ENCODE measurements around the gene CCNK.

DNA sequence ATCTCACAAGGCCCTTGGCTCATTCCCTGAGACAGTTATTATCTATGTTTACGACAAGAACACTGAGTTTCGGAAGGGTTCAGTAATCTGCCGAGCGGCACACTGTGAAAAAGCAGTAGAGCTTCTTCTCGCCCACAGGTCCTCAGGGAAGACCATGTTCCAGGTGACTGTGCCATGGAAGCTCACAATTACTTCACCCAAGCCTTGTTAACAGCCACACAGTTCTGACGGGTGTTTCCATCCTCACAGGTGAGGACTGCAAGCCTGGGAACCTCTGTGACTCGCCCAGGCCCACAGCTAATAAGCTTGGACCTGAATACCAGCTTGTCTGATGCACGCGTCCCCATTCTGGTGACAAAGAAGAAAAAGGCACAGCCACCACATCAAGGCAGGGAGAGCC lies 15.9 kb upstream of the CCNK start:
- no peak for TF ChIP-seq POLR2A (IDR thresholded peaks at IDR 0.05)
- TF ChIP-seq, protein P1, sequence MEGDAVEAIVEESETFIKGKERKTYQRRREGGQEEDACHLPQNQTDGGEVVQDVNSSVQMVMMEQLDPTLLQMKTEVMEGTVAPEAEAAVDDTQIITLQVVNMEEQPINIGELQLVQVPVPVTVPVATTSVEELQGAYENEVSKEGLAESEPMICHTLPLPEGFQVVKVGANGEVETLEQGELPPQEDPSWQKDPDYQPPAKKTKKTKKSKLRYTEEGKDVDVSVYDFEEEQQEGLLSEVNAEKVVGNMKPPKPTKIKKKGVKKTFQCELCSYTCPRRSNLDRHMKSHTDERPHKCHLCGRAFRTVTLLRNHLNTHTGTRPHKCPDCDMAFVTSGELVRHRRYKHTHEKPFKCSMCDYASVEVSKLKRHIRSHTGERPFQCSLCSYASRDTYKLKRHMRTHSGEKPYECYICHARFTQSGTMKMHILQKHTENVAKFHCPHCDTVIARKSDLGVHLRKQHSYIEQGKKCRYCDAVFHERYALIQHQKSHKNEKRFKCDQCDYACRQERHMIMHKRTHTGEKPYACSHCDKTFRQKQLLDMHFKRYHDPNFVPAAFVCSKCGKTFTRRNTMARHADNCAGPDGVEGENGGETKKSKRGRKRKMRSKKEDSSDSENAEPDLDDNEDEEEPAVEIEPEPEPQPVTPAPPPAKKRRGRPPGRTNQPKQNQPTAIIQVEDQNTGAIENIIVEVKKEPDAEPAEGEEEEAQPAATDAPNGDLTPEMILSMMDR (IDR thresholded peaks at IDR 0.05), result no peak

Data from transverse colon (tissue), 3 donors.